GM12875 (cell line): ENCODE data around the gene GPX2.
A peak's percentile ranks its signal among the peaks of the same experiment; 100 is the strongest.

Source experiments
- H3K4me3 ChIP-seq: one replicate; pipeline ENCODE4 v1.5.1; 2011; ENCODE audit warnings: low read depth, low read length, control low read depth
- CTCF ChIP-seq: IDR thresholded peaks from 2 replicates; pipeline ENCODE4 v1.5.1; 2011; ENCODE audit warnings: low read depth, mild to moderate bottlenecking, control low read depth, inconsistent platforms, low read length, moderate library complexity, borderline replicate concordance; ENCODE audit not compliant: insufficient read depth

GPX2 gene

DNA sequence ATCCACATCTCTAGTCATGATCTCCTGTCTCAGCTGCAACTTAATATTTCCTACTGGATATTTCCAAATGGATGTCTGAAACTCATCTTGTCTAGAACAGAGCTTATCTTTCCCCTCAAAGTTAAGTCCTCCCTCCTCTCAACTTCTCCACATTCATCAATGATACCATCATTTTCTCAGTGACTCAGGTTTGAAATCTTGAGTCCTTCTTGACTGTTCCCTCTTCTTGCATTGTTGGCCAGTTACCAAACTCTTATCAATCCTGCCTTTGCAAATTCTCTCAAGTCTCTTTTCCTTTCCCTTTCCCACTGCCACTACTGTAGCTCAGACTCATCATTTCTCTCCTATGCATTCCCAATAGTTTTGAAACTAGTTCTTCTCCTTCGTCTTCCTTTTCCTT, 42.6 kb downstream of the GPX2 start:
- no peak for TF ChIP-seq CTCF
- no peak overlapping the region for H3K4me3 ChIP-seq

- no peak overlapping the region for H3K4me3 ChIP-seq
- TF ChIP-seq CTCF, result peak; percentile 32; the same call in 1 of the 2 replicates
These were observed 50.6 kb downstream of the GPX2 start for GRCh38 chr14:64891839-64892375.

- TF ChIP-seq CTCF, result no peak
- no peak overlapping the region for H3K4me3 ChIP-seq
These were observed 51.2 kb downstream of the GPX2 start for GRCh38 chr14:64891173-64891838.

DNA sequence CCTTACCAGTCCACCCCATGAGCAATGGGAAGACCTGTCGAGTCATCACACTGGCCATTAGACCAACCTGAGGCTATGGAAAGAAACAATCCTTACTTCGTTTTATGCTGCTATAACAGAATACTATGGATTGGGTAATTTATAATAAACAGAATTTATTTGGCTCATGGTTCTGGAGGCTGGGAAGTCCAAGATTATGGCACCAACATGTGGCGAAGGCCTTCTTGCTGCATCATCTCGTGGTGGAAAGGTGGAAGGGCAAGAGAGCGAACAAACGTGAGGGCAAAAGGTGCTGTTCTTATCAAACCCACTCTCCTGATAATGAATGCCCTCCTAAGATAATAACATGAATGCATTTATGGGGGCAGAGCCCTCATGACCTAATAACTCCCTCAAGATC, 53.2 kb downstream of the GPX2 start:
- no peak for TF ChIP-seq CTCF
- no peak overlapping the region for H3K4me3 ChIP-seq
